ENCODE measurements around the gene MAP3K13.
"Not testable (repeated sequence)": the region's sequence is repeated elsewhere in the genome, so short reads cannot be mapped to it uniquely, and the experiment has no call there.

Gene MAP3K13

DNA sequence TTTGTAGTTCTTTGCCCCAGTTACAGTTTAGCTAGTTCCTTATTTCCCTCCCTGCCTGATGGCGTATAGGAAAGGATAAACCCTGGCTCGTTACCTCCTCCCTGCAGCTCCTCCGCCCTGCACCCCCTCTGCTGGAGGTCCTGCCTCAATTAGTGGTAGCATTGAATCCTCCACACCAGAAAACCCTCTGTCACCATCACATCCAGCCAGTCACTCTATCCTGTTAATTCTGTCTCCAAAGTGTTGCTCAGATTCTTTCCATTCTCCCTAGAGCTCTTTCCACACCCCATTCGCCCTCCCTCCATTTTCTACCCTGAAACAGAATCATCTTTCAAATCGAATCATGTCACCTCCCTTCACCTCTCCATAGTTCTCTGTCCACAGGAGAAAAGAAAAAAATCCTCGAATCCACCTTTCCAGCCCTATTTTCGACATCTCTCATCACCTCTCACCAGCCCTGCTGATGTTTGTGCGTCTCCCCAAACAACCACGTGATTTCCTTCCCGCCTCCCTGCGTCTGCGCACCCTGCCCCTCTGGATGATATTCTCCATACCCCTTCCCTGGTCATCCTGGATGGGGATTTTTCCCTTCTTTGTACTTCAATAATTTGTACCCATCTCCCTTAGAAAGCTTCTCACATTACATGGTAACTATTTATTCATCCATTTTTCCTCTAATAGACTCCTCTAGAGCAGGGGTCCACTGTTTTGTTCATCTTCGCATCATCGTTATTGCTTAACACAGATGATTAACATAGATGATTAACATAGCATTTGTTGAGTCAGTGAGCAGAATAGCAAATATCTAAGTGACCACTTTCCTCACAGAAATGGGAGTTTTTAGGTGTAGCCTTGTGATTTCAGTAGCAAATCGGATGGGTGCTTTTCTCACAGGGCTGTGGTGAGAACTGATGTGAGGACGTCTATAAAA, 37.1 kb downstream of the MAP3K13 start:
- DNase-seq = no peak
- Mint-ChIP-seq H3K4me3 (no peak overlapping the region), H3K36me3 (no peaks in the 10 kb centered on the region), H3K27ac (no peak overlapping the region), H3K4me1 (no peaks in the 10 kb centered on the region), H3K9me3 (no peaks in the 10 kb centered on the region), H3K27me3 (peaks cover 4% of the 10 kb centered on the region)
- CTCF ChIA-PET = no interaction called here

DNA sequence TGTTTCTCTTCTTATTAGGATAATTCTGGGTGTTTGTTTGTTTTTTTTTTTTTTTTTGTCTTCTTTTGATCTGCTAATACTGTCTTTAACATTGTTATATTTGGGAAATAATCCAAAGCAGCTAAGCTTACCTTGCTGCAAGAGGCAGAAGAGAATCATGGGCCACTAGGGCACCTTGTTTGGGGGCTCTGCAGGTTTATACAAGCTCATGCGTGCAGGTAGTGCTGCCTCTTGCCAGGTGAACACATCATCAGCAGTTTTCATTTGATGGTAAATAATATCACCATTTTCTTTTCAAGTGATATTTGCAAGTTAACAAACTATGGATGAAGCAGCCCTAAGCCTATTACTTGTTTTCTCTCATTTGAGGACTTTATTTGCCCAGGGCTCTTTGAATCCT, 37.9 kb downstream of the MAP3K13 start:
- CTCF ChIA-PET = no interaction called here
- Mint-ChIP-seq H3K27me3 (peaks cover 8% of the 10 kb centered on the region), H3K9me3 (no peaks in the 10 kb centered on the region), H3K27ac (no peak overlapping the region), H3K4me3 (no peak overlapping the region), H3K36me3 (no peaks in the 10 kb centered on the region), H3K4me1 (no peaks in the 10 kb centered on the region)
- DNase-seq = no peak

- DNase-seq = no peak
- H3K27ac Mint-ChIP-seq = no peak overlapping the region
- H3K4me3 Mint-ChIP-seq = no peak overlapping the region
- no peaks in the 10 kb centered on the region for H3K36me3 Mint-ChIP-seq
- peaks cover 8% of the 10 kb centered on the region for H3K27me3 Mint-ChIP-seq
- CTCF ChIA-PET = no interaction called here
- no peaks in the 10 kb centered on the region for H3K4me1 Mint-ChIP-seq
- no peaks in the 10 kb centered on the region for H3K9me3 Mint-ChIP-seq
Observed at GRCh38 chr3:185401319-185401955, 38.5 kb downstream of the MAP3K13 start.

DNA sequence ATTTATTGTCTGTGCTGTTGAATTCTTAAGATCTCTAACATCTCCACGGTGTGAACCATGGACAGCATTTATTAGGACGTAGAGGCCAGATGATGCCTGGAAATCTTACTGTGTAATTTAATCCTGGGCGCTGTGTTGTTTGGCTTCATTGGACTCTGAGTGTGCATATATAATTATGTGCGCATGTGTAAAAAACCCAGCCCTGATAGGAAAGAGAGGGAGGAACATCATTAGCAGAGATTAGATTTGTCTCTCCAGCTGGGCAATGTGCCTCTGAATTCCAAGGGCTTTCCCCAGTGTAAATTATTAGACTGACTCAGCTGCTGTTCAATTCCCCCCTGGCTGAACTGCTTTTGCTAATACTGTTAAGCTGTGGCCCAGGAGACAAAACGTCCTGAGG, 39.6 kb downstream of the MAP3K13 start:
- Mint-ChIP-seq H3K9me3 (no peaks in the 10 kb centered on the region), H3K4me3 (no peak overlapping the region), H3K4me1 (no peaks in the 10 kb centered on the region), H3K27me3 (peaks cover 8% of the 10 kb centered on the region), H3K36me3 (no peaks in the 10 kb centered on the region), H3K27ac (no peak overlapping the region)
- CTCF ChIA-PET = no interaction called here
- no peak for DNase-seq

- Mint-ChIP-seq H3K9me3 (no peaks in the 10 kb centered on the region), H3K27ac (no peak overlapping the region), H3K4me3 (no peak overlapping the region), H3K36me3 (no peaks in the 10 kb centered on the region), H3K27me3 (peaks cover 8% of the 10 kb centered on the region), H3K4me1 (no peaks in the 10 kb centered on the region)
- CTCF ChIA-PET = no interaction called here
- DNase-seq = no peak
Observed at GRCh38 chr3:185403002-185403401, 40.1 kb downstream of the MAP3K13 start.

DNA sequence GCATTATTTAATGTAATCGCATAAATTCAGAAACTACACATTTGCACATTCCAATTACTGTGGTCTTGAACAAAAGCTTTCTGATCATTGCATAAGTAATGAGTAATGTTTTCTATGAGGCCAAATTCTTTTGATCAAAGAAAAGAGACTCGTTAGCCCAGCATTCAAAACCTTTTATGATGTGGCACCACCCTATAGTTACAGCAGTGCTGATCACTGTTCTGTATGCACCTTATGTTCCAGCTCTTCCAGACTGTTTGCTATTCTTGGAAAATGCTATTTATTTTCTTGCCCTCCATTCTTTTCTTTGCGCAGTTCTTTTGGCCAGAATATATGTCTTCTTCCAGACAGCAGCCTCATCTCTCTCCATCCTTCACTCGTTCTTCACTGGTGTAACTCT, 42.3 kb downstream of the MAP3K13 start:
- Mint-ChIP-seq H3K9me3 (no peaks in the 10 kb centered on the region), H3K4me1 (no peaks in the 10 kb centered on the region), H3K27ac (no peak overlapping the region), H3K27me3 (peaks cover 8% of the 10 kb centered on the region), H3K4me3 (no peak overlapping the region), H3K36me3 (no peaks in the 10 kb centered on the region)
- CTCF ChIA-PET = no interaction called here
- DNase-seq = no peak

GRCh38 chr3:185405664-185406063, 42.7 kb downstream of the MAP3K13 start:
- no peak for DNase-seq
- H3K27me3 Mint-ChIP-seq = peaks cover 8% of the 10 kb centered on the region
- H3K36me3 Mint-ChIP-seq = no peaks in the 10 kb centered on the region
- CTCF ChIA-PET = no interaction called here
- no peaks in the 10 kb centered on the region for H3K4me1 Mint-ChIP-seq
- no peaks in the 10 kb centered on the region for H3K9me3 Mint-ChIP-seq
- H3K4me3 Mint-ChIP-seq = no peak overlapping the region
- no peak overlapping the region for H3K27ac Mint-ChIP-seq

DNA sequence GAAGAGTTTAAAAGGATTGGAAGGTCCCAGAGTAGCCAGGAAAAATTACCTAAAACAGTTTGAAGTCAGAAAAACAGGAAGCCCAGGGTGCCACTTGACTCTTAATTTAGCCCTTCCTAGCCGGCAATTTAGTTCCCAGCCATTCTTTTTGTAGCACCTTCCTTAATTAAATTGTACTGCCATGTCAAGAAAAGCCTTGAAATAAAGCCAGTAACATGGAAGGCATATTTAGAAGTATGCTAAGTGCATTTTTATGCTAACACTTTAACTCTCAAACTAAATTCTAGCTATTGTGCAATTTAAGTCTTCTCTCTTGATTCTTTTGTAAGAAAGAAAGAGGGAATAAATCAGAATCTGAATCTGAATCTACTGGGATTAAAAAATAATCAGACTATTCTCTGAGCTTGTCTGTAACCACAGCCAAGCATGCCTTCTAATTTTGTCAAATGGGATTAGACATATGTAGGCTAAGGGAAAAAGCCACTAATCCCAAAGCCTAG, 43.2 kb downstream of the MAP3K13 start:
- Mint-ChIP-seq H3K4me3 (no peak overlapping the region), H3K27me3 (peaks cover 8% of the 10 kb centered on the region), H3K4me1 (no peaks in the 10 kb centered on the region), H3K9me3 (no peaks in the 10 kb centered on the region), H3K36me3 (no peaks in the 10 kb centered on the region), H3K27ac (no peak overlapping the region)
- DNase-seq = no peak
- CTCF ChIA-PET = no interaction called here

GRCh38 chr3:185409957-185410356, 47.0 kb downstream of the MAP3K13 start:
- Mint-ChIP-seq H3K36me3 (no peaks in the 10 kb centered on the region), H3K27ac (no peak overlapping the region), H3K4me1 (no peaks in the 10 kb centered on the region), H3K27me3 (peaks cover 4% of the 10 kb centered on the region), H3K9me3 (no peaks in the 10 kb centered on the region), H3K4me3 (no peak overlapping the region)
- CTCF ChIA-PET = no interaction called here
- DNase-seq = no peak

DNA sequence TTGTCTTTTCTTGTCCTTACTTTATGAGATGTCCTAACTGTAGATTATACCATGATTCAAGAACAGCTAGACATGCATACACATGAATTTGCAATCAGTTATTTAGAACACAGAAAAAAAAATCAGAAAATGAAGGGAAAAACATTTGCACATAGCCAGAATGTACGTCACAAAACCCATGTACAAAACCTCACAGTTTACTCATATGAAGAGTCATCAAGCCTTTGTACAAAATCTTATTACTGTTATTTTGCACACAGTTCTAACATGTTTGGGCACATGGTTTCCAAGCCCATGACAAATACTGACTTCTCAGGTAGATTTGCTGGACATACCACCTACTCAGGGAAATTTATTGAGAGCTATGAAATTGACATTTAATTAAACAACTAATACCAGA, 48.2 kb downstream of the MAP3K13 start:
- Mint-ChIP-seq H3K36me3 (no peaks in the 10 kb centered on the region), H3K27me3 (no peaks in the 10 kb centered on the region), H3K4me1 (no peaks in the 10 kb centered on the region), H3K4me3 (no peak overlapping the region), H3K27ac (no peak overlapping the region), H3K9me3 (no peaks in the 10 kb centered on the region)
- no peak for DNase-seq
- CTCF ChIA-PET = no interaction called here

GRCh38 chr3:185416513-185416912, 53.6 kb downstream of the MAP3K13 start:
- Mint-ChIP-seq H3K4me3 (no peak overlapping the region), H3K36me3 (no peaks in the 10 kb centered on the region), H3K27me3 (peaks cover 9% of the 10 kb centered on the region), H3K27ac (no peak overlapping the region), H3K4me1 (no peaks in the 10 kb centered on the region), H3K9me3 (no peaks in the 10 kb centered on the region)
- no peak for DNase-seq
- CTCF ChIA-PET = no interaction called here

DNA sequence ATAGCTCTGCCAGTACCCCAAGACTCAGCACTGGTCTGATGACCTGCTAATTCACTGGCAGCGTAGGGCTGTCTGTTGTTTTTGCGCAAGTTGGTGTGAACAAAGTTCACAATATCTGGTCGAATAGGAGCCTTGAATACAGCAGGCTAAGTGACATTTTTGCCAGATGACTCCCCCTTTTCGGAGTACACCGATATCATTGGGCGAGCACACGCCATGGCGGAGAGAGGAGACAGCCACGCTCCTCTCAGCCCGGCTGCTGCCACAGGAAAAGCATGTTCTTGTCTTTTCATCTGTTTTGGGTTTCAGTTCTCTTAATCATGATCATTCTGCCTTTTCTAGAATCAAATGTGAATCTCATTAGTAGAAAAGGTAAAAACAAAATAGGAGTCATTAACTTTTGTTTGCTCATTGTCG, 55.6 kb downstream of the MAP3K13 start:
- H3K4me1 Mint-ChIP-seq, DNase-seq, H3K9me3 Mint-ChIP-seq, H3K36me3 Mint-ChIP-seq, CTCF ChIA-PET, H3K4me3 Mint-ChIP-seq, H3K27ac Mint-ChIP-seq: not testable (repeated sequence)
- H3K27me3 Mint-ChIP-seq = peaks cover 10% of the 10 kb centered on the region

DNA sequence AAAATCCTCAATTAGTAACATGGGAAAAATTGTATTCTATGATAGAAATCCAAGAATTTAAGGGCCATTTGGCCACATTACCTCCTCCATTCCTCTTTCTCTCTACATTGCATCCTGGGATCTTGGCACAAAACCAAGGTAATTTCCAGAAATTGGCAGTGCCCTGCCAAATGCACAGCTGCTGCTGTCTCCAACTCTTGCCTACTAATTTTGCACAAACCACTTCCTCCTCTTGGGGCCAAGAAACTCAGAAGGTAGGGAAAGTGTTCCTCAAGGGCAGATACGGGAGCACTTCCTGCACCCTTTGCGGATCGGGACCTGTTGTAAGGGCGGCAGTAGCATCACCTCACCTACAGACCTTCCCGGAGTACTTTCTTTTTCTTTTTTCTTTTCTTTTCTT, 57.8 kb downstream of the MAP3K13 start:
- H3K4me1 Mint-ChIP-seq = no peaks in the 10 kb centered on the region
- H3K9me3 Mint-ChIP-seq = no peaks in the 10 kb centered on the region
- H3K27ac Mint-ChIP-seq = no peak overlapping the region
- DNase-seq = no peak
- peaks cover 10% of the 10 kb centered on the region for H3K27me3 Mint-ChIP-seq
- no peaks in the 10 kb centered on the region for H3K36me3 Mint-ChIP-seq
- CTCF ChIA-PET = no interaction called here
- no peak overlapping the region for H3K4me3 Mint-ChIP-seq

DNA sequence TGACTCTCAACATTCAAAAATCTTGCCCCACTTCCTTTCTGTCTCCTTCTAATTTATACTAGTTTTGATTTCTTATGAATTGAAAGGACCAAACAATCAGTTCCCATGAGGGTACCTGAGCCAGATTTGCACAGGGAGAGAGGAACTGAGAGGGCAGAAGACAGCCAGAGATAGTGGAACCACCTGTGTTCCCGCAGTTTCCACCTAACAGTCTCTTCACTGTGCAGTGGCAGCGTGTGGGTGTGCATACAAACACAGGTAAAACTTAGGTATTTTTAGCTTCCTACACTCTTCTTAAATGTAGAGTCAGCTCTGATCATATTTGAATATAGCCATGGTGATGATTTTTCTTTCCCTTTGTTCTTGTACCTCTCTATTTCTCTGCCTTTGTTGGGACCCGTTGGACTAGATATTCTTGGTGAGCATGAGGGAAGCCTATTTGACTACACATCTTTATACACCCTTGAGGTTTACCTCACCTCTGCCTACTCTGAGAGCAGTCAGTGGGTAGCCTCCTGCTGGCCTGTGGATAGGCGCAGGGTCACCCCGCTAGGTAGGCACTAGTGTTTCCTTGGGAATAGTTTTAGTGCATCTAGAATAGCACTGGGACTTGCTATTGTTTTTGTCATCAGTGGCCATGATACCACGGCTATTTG, 58.8 kb downstream of the MAP3K13 start:
- CTCF ChIA-PET = no interaction called here
- H3K27ac Mint-ChIP-seq = no peak overlapping the region
- no peaks in the 10 kb centered on the region for H3K36me3 Mint-ChIP-seq
- no peak for DNase-seq
- H3K4me1 Mint-ChIP-seq = no peaks in the 10 kb centered on the region
- no peaks in the 10 kb centered on the region for H3K9me3 Mint-ChIP-seq
- no peak overlapping the region for H3K4me3 Mint-ChIP-seq
- peaks cover 10% of the 10 kb centered on the region for H3K27me3 Mint-ChIP-seq

GRCh38 chr3:185422677-185423076, 59.7 kb downstream of the MAP3K13 start:
- no peak overlapping the region for H3K4me3 Mint-ChIP-seq
- no peaks in the 10 kb centered on the region for H3K9me3 Mint-ChIP-seq
- H3K36me3 Mint-ChIP-seq = no peaks in the 10 kb centered on the region
- CTCF ChIA-PET = no interaction called here
- no peaks in the 10 kb centered on the region for H3K4me1 Mint-ChIP-seq
- H3K27me3 Mint-ChIP-seq = peaks cover 10% of the 10 kb centered on the region
- no peak overlapping the region for H3K27ac Mint-ChIP-seq
- no peak for DNase-seq

All from activated naive CD4-positive, alpha-beta T cell treated with anti-CD3 and anti-CD28 coated beads, Interleukin-2, amount 10 ng/mL, durations not matched to agents 7 days and 5 days (primary cell).